ENCODE measurements around the gene DUOXA1. TPM values are rescaled to one million over a fixed set of nuclear protein-coding genes. Genes with fewer than 3 reads are reported as not detected.

The DUOXA1 gene
- total and polyA plus RNA-seq, 9 of the 15 experiments (the other 6 are each of a cell fraction or from before 2014, with no cell fraction given): 0.17 to 0.74 (median 0.24) TPM; not detected in 6

- TF ChIP-seq REST (IDR thresholded peaks at IDR 0.05; ENCODE audit: borderline replicate concordance): peak; percentile 44; the same call in 1 of the 2 replicates
- no peak for TF ChIP-seq REST (CRISPR knock-in tag; IDR thresholded peaks at IDR 0.05; ENCODE audit: low read depth)
- TF ChIP-seq BRD9 (IDR thresholded peaks at IDR 0.05; ENCODE audit: low read depth, partially characterized antibody): no peak
- no peak for TF ChIP-seq RNF219 (CRISPR knock-in tag; IDR thresholded peaks at IDR 0.05)
- peak; percentile 57 to 77 (median 73); a peak in 5 of 6 replicates for TF ChIP-seq CTCF (IDR thresholded peaks at IDR 0.05 in 2 of 3, conservative IDR thresholded peaks at IDR 0.05 in 1 of 3; ENCODE audit: insufficient read depth in 2 of 3, low read depth in 1 of 3, low read length in 3 of 3)
- no peak for TF ChIP-seq HCFC1 (IDR thresholded peaks at IDR 0.05; ENCODE audit: low read depth, low read length)
- TF ChIP-seq RBFOX2 (IDR thresholded peaks at IDR 0.05; ENCODE audit: low read depth, low read length): no peak
- TF ChIP-seq RAD51 (IDR thresholded peaks at IDR 0.05; ENCODE audit: borderline replicate concordance, low read depth): no peak
- TF ChIP-seq STAT5A (IDR thresholded peaks at IDR 0.05; ENCODE audit: borderline replicate concordance, low read length): no peak
These were observed 3.0 kb downstream of the DUOXA1 start (continued) for GRCh38 chr15:45126535-45127158.
